GM23248 (cell line): ENCODE measurements around the gene CFAP126.

ENCODE experiments used
- EZH2 ChIP-seq: fragments of 200-600 bp; sonication (generic); IDR thresholded peaks from 2 replicates; pipeline ENCODE4 v1.6.1; 2018; ENCODE audit warnings: antibody characterized with exemption, mild to moderate bottlenecking; ENCODE audit not compliant: insufficient read depth, poor library complexity, severe bottlenecking
- EZH2phosphoT487 ChIP-seq: fragments of 200-600 bp; sonication (generic); IDR thresholded peaks from 2 replicates; pipeline ENCODE4 v1.6.1; 2018; ENCODE audit warnings: antibody characterized with exemption, moderate library complexity, mild to moderate bottlenecking, low read depth; ENCODE audit not compliant: insufficient read depth

- TF ChIP-seq EZH2 (no peak), EZH2phosphoT487 (no peak)
These were observed 31.8 kb upstream of the CFAP126 start for GRCh38 chr1:161399257-161399998.
